NCI-H1092 treated with DMSO at 0.1 percent for 48 hours (cell line): ENCODE data around the gene KRTAP5-6.

ENCODE experiments used
- DNase-seq: peaks from one replicate; lab custom pipeline; 2025; lab: John Stamatoyannopoulos, UW

Gene KRTAP5-6

DNA sequence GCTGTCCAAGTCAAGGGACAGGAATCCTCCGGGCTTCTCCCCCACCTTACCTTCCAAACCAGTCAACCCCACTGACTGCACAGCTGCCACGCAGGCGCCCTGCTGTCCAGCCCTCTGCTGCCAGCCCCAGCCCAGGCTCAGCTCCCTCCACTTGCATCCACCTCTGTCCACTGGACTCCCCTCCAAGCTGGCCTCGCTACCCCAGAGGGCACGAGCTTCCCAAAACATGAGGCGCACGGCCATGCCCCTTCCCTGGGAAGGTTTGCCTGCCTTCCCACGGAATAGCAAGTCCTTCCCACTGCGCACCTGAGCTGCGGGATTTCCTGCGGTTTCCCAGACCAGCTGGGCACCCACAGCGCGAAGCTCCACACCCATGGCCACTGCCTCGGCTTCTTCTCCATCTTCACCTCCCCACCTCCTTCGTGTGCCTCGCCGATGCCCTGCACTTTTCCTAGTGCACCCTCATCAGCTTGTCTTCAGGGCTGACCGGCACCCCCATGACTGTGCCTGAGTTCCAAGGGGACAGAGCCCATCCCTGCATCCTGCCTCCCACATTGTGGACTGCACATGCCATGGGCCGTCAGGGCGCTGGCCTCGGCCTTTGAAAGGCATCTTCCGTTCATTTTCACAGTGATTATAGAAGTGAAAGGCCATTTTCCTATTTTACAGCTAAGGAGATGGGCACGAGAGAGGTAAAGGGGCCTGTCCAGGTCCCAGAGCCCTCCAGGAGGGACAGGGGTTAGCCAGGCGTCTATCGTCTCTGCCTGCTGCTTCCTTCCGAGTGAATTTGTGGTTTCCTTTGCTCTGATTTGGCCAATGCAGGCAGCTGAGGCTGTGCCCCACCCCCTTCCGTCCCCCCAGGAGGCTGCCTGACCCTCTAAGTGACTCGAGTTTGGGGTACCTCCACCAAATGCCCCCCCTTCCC lies 37.0 kb downstream of the KRTAP5-6 start:
- no peak for DNase-seq

DNA sequence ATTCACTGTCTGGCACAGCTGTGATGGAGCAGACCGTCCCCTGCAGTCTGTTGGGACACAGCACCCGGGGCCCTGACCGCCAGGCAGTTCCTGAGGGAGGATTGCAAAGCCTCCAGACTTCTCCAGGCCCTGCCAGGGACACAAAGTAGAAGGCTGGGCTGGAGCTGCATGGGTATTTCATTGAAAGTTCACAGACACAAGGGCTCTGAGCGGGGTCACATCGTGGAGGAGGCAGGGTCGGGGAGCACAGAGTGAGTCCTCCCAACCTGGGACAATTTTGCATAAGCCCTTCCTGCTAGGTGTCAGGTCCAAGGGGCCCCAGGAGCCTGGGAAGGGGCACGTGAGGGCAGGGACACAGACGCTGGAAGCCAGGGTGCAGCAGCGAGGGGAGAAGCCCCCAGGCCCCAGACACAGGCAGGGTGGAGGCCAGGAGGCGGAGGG lies 37.7 kb downstream of the KRTAP5-6 start:
- no peak for DNase-seq

DNA sequence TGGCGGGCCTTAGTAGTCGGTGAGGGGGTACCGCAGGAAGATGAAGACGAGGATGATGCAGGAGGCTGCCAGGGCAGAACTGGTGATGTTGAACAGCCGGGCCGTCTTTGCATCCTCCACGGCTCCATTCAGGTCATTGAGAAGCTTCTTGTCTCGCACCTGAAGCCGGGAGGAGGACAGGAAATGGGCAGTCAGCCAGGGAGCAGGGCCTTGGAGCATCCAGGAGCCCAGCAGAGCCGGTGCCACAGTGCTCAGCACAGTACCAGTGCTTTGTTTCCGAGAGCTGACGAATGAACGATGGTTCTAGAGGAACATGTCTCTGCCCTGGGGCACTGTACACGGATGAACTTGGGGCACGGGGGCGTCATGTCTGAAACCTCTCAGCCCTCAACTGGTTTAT lies 38.3 kb downstream of the KRTAP5-6 start:
- no peak for DNase-seq

DNA sequence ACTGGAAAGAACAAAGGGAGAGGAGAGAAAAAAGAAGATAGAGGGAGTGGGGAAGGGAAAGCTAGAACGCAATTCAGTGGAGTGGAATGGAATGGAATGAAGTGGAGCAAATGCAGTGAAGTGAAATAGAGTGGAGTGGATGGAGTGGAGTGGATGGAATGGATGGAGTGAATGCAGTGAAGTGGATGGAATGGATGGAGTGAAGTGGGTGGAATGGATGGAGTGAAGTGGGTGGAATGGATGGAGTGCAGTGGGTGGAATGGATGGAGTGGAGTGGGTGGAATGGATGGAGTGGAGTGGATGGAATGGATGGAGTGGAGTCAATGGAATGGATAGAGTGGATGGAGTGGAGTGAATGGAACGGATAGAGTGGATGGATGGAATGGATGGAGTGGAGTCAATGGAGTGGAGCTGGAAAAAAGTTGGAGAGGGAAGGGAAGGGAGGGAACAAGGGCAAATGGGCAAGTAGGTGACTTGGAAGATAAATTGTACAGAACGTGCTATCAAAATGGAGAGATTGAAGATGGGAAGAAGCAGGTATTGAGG lies 39.5 kb downstream of the KRTAP5-6 start:
- no peak for DNase-seq

DNA sequence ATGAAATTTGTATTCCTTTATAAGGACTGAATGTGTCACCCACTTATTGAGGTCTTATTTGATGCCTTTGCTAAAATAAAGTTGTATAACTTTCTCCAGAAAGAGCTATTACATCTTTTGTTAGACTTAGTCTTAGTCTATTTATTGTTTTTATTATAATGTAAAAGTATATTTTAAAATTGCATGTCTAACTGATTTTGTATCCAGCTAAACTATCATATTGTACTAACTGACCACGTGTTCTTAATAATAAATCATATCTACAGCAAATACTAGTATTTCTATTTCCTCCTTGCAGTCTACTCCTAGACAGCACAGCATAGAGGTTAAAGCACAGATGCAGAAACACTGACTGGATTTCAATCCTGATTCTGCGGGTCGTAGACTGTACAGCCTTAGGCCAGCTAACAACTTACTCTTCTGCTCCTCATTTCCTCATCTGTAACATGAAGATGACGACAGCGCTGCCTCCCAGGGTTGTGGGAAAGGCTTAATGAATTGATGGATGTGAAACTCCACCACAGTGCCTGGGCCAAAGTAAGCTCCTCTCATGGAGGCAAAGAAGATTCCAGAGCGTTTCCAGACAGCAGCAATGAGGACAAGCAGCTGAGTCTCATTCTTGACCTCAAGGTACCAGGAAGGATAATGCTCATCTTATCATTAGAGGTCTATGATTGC lies 40.2 kb downstream of the KRTAP5-6 start:
- no peak for DNase-seq

DNA sequence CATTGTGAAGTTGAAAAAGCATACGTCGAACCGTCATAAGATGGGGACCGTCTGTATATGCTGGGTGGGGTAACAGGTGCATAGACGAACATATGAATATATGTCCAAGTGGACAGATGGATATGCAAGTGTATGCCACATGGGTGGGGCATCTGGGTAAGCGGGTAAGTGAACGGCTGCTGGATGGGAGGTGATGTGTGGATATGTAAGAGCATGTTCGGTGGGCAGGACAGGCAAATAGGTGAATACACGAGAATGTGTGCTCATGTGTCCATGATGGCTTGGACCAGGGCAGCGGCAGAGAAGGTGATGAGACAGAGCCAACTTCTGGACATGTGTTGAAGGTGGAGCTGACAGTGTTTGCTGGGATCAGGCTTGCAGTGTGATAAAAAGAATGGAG lies 41.4 kb downstream of the KRTAP5-6 start:
- no peak for DNase-seq

DNA sequence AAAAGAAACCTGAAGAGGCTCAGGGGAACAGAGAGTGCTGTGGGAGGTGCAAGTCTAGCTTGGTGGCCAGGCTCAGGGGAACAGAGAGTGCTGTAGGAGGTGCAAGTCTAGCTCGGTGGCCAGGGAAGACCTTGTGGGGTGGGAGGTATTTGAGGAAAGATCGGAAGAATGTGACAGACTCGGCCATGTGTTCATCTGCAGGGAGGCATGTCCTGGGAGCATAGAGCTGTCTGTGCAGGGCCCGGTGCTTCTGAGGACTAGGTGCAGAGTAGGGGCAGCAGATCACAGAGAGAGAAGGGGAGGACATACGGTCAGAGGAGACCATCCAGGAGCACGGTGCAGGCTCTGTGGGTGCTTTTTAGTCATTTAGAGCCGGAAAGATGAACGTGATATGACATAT lies 42.6 kb downstream of the KRTAP5-6 start:
- DNase-seq = no peak

DNA sequence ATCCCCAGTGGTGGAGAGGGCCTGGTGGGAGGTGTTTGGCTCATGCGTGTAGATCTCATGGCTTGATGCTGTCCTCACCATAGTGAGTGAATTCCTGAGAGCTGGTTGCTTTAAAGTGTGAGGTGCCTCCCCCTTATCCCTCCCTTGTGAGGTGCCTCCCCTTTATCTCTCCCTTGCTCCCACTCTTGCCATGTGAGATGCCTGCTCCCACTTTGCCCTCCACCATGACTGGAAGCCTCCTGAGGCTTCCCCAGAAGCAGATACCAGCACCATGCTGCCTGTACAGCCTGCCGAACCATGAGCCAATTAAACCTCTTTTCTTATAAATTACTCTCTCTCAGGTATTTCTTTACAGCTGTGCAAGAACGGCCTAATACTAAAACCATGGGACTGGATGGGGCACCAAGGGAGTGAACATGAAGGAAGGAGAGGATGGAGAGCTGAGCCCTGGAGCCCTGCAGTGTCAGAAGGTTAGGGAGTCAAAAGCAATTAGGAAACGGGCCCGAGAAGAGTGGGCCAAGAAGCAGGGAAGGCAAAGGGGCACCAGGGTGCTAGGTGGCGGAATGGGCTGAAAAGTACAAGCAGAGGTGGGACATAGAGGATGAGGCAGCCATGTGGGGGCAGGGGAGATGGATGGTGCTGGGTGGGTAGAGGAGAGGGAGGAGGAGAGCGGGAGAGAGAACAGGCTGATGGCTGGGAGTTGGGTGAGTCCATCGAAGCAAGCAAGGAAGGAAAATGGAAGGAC lies 44.0 kb downstream of the KRTAP5-6 start:
- no peak for DNase-seq

DNA sequence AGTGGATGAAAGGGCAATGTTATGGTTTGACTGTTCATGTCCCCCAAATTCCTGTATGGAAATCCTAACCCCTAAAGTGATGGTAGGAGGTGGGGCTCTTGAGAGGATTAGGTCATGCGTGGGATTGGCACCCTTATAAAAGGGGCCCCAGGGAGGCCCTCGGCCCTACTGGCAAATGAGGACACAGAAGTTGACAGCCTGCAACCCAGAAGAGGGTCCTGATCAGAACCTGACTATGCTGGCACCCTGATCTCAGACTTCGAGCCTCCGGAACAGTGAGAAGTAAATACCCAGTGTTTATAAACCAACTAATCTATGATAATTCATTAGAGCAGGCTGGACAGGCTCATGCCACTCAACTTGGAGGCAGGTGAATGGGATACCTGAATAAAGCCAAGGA lies 44.7 kb downstream of the KRTAP5-6 start:
- DNase-seq = no peak

DNA sequence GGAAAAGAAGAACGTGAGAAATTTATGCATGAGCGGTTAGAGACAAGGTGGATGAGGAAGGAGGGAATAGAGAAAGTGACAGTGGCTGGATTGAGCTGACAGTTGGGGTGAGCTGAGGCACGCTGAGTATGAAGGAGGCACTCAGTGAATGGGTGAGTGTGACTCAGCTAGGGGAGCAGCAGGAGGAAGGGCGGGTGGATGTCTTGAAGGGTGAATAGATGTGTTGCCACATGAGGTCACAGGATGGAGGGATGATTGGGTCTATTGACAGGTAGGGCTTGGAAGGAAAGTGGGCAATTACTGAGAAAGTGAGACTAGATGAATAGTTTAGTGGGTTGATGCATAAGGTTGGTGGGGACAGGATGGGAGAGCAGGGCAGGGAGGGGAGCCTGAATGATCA lies 45.4 kb downstream of the KRTAP5-6 start:
- no peak for DNase-seq

DNA sequence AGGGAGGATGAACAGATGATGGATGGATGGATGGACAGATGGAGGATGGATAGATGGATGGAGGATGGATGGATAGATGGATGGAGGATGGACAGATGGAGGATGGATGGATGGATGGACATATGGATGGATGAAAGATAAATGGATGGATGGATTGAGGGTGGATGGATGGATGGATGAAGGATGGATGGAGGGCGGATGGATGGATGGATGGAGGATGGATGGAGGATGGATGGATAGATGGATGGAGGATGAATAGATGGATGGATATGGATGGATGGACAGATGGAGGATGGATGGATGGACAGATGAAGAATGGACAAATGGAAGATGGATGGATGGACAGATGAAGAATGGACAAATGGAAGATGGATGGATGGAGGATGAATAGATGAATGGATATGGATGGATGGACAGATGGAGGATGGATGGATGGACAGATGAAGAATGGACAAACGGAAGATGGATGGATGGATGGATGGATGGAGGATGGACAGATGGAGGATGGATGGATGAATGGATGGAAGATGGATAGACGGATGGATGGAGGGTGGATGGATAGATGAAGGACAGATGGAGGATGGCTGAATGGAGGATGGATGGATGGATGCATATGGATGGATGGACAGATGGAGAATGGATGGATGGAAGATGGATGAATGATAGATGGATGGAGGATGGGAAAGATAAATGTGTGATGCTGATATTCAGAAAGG lies 46.0 kb downstream of the KRTAP5-6 start:
- no peak for DNase-seq

DNA sequence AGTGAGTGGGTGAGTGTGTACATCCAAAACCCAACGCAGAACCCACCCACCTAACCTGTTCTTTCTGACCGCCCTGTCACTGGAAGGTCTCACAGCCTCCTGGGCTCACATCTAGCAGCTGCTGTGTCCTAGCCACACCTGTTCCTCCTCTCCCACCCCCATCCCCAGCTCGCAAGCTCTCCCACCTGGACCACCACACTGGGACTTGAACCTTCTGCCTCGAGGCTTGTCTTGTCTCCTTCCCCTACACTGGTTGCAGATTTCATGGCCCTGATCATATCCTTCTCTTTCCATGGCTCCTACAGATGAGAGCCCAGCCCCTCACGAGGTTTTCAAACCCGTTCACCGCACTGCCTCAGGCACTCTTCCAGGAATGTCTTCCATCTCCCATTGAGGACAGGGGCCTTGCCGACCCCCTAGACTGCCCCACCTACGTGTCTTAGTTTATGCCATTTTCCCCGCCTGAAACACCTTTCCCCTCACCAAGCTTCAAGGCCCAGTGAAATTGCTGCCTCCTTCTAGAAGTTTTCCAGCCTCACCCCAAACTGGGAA lies 46.7 kb downstream of the KRTAP5-6 start:
- no peak for DNase-seq

DNA sequence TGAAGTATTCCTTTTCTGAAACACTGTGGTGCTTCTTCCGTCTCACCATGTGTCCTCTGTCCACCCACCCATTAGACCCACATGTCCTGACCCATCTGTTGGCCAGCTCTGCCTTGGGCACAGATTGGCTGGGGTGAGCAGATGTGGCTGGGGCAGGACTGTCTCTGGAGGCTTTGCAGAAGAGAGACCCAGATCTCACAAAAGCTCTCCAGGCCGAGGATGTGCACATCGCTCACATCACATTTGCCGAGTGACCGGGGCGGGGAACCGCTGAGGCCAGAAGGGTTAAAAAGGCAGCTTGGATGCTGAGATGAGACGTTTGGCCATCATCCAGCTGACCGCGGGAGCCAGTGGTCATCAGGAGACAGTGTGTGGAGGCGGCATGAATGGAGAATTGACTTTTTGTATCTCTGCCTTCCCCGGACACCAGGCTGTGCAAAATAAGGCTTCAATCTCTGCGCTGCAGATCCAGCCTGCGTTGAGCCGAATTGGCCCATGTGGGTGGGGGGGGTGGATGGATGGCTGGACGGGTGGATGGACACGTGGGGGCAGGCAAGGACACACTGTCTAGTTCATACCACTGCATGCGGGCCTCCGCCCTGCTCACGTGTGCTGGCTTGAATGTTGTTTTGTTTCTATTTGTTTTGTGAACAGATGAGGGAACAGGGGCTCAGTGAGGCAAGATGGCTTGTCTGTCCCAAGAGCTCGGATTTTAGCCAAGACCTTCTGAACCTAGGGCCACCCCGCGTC lies 47.3 kb downstream of the KRTAP5-6 start:
- no peak for DNase-seq

DNA sequence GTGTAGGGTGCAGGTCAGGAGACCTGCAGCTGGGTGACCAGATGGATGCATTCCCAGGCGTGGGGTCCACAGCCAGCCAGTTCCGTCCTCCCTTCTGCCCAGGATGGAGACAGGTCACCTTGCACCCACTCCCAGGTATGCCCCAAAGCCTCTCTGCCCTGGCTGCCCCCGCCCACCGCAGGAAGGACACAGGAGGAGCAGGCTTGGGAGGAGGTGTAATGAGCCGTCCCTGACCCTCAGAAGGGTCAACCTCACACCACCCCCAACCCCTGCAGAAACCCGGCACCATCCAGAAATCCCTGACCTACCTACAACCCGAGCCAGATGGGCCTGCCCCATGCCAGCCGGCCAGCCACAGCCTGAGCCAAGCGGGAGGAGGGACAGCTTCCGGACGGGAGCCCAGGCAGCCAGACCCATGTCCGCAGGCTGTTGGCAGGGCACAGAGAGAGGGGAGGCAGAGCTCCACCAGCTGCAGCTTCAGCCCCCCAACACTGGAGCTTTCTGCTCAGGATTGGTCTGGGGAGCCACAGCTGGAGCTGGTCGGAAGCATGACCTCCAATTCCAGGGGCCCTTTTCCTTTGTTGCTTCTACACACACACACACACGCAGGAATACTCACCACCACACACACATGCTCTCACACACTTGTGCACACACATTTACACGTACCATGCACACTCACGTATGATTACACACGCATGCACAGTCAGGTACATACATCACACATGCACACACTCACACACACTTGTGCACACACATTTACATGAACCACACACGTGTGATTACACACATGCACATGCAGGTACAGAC lies 48.1 kb downstream of the KRTAP5-6 start:
- DNase-seq = no peak

DNA sequence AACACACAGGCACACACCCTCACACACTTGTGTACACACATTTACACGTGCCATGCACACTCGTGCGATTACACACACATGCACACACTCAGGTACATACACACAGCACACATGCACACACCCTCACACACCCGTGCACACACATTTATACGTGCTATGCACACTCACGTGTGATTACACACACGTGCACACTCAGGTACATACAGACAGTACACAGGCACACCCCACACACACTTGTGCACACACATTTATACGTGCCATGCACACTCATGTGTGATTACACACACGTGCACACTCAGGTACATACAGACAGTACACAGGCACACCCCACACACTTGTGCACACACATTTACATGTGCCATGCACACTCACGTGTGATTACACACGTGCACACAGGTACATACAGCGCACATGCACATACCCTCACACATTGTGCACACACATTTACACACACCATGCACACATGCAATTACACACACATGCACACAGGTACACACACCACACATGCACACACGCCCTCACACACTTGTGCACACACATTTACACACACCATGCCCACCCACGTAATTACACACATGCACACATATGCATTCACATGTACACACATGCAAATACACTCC lies 48.8 kb downstream of the KRTAP5-6 start:
- DNase-seq = no peak

DNA sequence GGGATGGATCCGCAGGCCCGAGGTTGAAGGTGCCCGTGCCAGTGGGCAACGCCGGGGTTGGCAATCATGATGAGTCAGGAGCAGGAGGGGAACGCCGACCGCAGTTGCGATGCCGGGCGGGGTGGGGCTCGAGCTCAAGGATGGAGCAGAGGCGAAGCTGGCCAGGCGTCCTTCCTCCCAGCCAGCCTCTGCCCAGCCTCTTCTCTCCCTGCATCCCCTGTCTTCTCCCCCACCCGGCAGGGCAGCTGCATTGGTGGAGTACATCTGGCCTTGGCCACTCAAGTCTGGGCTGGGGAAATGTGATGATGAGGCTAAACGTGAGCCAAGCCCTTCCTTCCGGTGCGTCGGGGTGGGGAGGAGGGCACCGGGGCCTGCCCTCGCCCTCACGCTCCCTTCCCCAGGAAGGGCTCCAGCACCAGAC lies 49.5 kb downstream of the KRTAP5-6 start:
- no peak for DNase-seq

DNA sequence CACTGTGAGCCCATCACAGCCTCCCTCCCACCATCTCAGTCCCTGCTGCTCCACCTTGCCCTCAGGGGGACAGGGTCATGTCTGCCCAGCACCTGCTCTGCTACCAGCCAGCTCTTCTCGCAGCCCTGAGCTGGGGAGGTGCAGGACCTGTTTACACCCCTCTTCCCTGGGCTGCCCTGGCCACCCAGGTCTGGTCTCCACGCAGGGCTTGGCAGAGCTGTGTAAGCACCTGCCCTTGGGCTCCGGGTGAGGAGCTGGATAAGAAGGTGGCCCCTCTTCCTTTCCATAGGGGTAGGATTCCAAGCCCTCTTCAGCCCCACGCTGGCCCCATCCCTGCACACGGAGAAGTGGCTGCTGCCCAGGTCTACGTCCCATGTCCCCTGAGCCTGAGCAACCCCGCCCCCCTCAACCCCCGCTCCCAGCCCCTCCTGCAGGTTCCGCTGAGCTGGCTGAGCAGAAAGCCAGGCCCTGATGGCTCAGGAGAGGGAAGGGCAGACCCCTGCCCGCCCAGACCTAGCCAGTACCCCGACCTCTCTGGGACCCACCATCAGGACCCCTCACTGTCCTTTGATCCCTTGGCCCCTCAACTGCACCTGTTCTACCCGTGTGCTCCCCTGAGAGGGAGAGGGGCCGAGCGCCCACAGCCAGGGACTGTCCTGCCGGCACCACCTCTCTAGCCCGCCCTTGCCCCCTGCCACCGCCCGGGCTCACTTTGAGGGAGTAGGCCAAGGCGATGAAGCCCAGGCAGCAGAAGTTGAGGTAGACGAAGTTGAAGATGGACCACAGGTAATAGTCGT lies 50.2 kb downstream of the KRTAP5-6 start:
- no peak for DNase-seq
